SW 1271 (cell line): ENCODE results near the gene MEGF11.

Experiments used
- DNase-seq, 2 experiments: peaks; one replicate each; lab custom pipeline; 2025; lab: John Stamatoyannopoulos, UW

The MEGF11 gene

GRCh38 chr15:66215811-66216210 lies 37.7 kb downstream of the MEGF11 start:
- DNase-seq = no peak

GRCh38 chr15:66214246-66214645 lies 39.3 kb downstream of the MEGF11 start:
- DNase-seq = no peak

- no peak for DNase-seq
Observed at GRCh38 chr15:66212563-66212921, 41.0 kb downstream of the MEGF11 start.

GRCh38 chr15:66211670-66212562 lies 41.6 kb downstream of the MEGF11 start:
- no peak for DNase-seq

GRCh38 chr15:66210684-66211083 lies 42.9 kb downstream of the MEGF11 start:
- no peak for DNase-seq

GRCh38 chr15:66198757-66199156 lies 54.8 kb downstream of the MEGF11 start:
- no peak for DNase-seq

GRCh38 chr15:66196602-66197001 lies 56.9 kb downstream of the MEGF11 start:
- peak in 1 of 2 experiments; percentile 39 for DNase-seq

- DNase-seq = no peak
Observed at GRCh38 chr15:66195621-66196230, 57.8 kb downstream of the MEGF11 start.

- peak in 1 of 2 experiments; percentile 20 for DNase-seq
Observed at GRCh38 chr15:66193066-66193465, 60.5 kb downstream of the MEGF11 start.

GRCh38 chr15:66190746-66191145 lies 62.8 kb downstream of the MEGF11 start:
- no peak for DNase-seq

- no peak for DNase-seq
Observed at GRCh38 chr15:66189291-66189690, 64.3 kb downstream of the MEGF11 start.

- no peak for DNase-seq
Observed at GRCh38 chr15:66188464-66188863, 65.1 kb downstream of the MEGF11 start.

- no peak for DNase-seq
Observed at GRCh38 chr15:66187271-66187670, 66.3 kb downstream of the MEGF11 start.

- no peak for DNase-seq
Observed at GRCh38 chr15:66186049-66186825, 67.3 kb downstream of the MEGF11 start.

GRCh38 chr15:66184936-66185790 lies 68.4 kb downstream of the MEGF11 start:
- DNase-seq = no peak

- DNase-seq = no peak
Observed at GRCh38 chr15:66184492-66184891, 69.1 kb downstream of the MEGF11 start.

GRCh38 chr15:66180531-66181097 lies 72.9 kb downstream of the MEGF11 start:
- DNase-seq = no peak

- DNase-seq = no peak
Observed at GRCh38 chr15:66178531-66178910, 75.0 kb downstream of the MEGF11 start.

GRCh38 chr15:66172324-66172980 lies 81.1 kb downstream of the MEGF11 start:
- no peak for DNase-seq

- no peak for DNase-seq
Observed at GRCh38 chr15:66171841-66172240, 81.7 kb downstream of the MEGF11 start.

- no peak for DNase-seq
Observed at GRCh38 chr15:66170716-66171115, 82.8 kb downstream of the MEGF11 start.
